T47D (cell line): Measurements from ENCODE around the gene EML4.
A peak's percentile ranks its signal among the peaks of the same experiment; 100 is the strongest.
"Not testable (repeated sequence)": the region's sequence is repeated elsewhere in the genome, so short reads cannot be mapped to it uniquely, and the experiment has no call there.

ENCODE experiments used
- DNase-seq, 2 experiments: peaks; one replicate each; pipeline versions ENCODE4 v3.0.0 to v3.0.0-alpha.2; 2011 to 2012; ENCODE audit warnings: low read depth in 1 of 2, low spot score in 1 of 2
- JUND ChIP-seq: IDR thresholded peaks from 2 replicates; pipeline ENCODE4 v1.6.1; 2012; ENCODE audit warnings: low read depth
- in situ Hi-C: cut with HindIII; loops from 2 replicates; pipeline ENCODE4 v1.10.0; 2016; ENCODE audit warnings: low sequenced_read_pairs, low pct_unique_long_range_greater_than_20kb

EML4 gene, protein sequence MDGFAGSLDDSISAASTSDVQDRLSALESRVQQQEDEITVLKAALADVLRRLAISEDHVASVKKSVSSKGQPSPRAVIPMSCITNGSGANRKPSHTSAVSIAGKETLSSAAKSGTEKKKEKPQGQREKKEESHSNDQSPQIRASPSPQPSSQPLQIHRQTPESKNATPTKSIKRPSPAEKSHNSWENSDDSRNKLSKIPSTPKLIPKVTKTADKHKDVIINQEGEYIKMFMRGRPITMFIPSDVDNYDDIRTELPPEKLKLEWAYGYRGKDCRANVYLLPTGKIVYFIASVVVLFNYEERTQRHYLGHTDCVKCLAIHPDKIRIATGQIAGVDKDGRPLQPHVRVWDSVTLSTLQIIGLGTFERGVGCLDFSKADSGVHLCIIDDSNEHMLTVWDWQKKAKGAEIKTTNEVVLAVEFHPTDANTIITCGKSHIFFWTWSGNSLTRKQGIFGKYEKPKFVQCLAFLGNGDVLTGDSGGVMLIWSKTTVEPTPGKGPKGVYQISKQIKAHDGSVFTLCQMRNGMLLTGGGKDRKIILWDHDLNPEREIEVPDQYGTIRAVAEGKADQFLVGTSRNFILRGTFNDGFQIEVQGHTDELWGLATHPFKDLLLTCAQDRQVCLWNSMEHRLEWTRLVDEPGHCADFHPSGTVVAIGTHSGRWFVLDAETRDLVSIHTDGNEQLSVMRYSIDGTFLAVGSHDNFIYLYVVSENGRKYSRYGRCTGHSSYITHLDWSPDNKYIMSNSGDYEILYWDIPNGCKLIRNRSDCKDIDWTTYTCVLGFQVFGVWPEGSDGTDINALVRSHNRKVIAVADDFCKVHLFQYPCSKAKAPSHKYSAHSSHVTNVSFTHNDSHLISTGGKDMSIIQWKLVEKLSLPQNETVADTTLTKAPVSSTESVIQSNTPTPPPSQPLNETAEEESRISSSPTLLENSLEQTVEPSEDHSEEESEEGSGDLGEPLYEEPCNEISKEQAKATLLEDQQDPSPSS

GRCh38 chr2:42169100-42169873, at the start of gene EML4:
EML4 (plus strand) TSS chr2:42169353; CDS start chr2:42169612, 259 bp downstream.
- DNase-seq, result peak; percentile 80 to 91
- in situ Hi-C loops, result no loop called here
- TF ChIP-seq JUND, result no peak

DNA sequence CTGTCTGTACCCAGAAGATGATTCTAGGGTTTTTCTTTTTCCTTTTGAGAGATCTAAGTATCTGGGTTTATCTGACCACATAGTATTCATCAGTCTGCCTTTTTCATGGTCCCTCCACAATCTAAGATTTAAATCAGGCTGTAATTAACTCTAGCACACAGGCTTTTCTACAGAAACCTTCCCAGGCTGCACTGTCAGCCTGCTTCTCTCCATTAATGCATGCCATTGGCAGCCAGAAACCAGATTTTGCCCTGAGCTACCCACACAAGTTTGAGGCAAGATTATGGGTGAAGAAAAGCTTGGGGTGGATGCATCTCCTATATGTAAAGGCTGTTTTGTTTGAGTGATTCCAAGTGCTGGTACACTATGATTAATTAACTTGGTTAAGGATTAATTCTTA, 45.7 kb upstream of the EML4 start:
- TF ChIP-seq JUND, result no peak
- in situ Hi-C loops, result no loop called here
- no peak for DNase-seq

DNA sequence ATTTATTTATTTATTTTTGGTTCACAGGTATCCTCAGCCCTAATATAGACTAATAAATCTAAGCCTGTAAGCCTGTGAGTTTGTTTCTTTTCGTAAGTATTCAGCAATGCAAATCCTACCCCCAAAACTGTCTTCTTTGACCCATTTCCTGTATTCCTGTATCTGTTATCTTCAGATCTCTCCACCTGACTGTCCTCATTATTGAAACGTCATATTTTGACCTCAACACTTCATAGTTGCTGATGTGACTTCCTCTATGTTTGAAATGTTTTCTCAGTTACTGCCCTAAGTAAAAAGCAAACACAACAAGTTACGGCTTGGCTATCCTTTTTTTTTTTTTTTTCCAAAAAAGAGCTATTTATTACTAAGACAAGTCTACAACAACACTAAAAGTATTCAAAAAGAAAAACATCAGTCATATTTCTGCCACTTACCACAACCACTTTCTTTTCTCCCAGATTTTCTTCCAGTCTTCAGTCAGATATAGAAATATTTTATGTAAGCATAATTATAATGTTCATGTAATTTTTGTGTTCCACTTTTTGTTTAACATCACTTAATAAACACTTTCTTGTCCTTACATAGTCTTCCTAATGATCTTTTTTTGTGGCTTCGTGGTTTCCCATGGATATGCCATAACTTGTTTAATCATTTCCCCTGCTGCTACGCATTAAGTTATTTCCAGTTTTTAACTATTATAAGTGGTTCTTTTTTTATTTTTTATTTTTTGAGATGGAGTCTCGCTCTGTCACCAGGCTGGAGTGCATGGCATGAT, 45.0 kb upstream of the EML4 start:
- in situ Hi-C loops, result no loop called here
- TF ChIP-seq JUND, result no peak
- no peak for DNase-seq

DNA sequence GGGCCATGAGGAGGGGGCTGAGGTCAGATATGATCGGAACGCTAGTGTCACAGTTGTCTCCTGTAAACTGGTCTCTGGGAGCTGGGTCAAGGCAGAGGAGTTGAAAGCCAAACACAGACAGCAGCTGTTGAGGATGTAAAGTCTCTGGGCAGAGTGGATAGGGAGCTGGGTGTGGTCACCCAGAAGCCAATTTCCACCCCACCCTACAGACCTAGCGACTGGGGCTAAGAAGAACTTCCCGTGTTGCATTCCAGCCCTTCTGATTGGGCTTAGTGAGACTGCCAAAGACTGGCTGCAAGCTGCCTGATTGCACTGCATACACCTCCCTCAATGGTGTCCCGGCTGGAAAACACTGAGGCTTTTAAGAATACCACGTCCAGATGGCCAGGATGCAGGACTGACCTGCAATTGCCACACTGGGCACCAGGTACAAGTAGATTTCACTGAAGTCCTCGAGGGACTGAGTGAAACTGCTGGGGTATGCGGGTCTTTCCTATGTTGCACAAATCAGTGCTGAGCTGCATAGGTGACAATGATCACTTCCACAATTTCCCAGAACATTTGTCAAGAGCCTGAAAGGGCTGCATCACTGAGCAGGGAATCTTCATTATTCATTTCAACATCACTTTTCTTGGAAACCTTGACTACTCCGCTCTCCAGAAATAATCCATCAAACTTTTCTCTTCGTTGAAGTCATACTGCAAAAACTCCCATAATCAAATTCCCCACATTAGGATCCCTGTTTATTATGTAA, 43.1 kb upstream of the EML4 start:
- DNase-seq, result no peak
- no peak for TF ChIP-seq JUND
- in situ Hi-C loops, result no loop called here

DNA sequence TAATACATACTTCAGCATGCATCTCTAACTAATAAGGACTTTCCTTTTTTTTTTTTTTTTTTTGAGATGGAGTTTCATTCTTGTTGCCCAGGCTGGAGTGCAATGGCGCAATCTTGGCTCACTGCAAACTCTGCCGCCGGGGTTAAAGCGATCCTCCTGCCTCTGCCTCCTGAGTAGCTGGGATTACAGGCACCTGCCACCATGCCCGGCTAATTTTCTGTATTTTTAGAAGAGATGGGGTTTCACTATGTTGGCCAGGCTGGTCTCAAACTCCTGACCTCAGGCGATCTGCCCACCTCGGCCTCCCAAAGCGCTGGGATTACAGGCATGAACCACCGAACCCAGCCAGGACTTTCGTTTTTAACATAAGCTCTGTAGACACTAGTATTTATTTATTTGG, 42.3 kb upstream of the EML4 start:
- in situ Hi-C loops, DNase-seq: not testable (repeated sequence)

DNA sequence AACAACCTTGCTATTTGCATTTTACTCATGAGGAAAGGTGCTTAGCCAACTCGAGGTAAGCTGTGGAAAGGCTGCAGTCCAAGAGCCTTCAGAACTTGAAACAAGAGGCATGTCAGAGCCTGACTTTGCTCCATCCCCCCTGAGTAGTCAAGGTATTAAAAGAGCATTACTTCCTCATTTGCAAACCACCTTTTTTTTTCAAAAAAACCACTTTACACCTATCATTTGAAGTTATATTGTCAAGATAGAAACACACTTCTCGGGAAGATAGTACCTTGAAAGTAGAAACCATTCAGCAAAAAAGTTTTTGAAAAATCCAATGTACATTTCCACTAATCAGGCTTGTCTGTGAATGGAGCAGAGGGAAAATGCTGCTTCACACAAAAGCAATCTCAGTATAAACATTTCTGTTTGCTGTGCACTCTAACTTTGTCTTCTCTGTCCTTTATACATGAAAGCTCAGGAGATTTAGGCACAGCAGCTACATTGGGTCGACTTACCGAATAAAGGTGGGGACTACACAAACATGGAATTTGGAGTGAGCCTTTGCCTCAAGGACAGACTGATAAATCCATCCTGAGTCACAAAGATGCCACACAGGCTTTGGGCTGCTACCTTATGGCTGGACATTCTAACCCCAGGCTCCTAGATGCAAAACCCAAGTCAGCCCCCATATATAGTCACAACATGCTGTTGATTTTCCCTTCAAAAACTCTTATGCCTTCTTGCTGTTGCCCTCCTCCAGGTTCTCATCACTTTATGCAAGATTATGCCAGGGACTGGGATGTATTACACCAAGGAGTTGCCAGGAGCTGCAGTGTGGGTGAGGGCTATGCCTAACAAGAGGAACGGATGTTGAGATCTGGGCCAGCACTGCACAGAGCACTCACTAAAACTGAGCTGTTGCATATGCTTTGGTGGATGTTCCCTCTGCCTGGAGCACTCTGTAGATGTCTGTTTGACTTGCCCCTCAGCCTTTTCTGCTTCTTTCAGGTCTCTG, 41.4 kb upstream of the EML4 start:
- no peak for DNase-seq
- TF ChIP-seq JUND, result no peak
- in situ Hi-C loops, result no loop called here

GRCh38 chr2:42128721-42129486, 40.2 kb upstream of the EML4 start:
- no peak for TF ChIP-seq JUND
- DNase-seq, result no peak

DNA sequence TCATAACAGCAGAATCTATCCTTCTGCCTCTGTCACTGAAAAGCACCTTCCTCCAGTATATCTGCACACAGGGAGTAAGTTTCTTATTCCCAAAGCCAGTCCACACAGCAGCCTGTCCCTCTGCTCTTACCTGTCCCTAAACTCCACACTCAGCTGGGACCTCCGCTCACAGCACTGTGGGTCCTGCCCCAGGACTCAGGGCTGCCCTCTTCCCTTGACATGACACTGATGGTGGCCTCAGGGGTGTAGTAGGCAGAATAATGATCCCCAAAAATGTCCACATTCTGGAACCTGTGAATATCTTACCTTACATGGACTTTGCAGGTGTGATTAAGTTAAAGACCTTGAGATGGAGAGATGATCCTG, 39.7 kb upstream of the EML4 start:
- in situ Hi-C loops, result no loop called here
- no peak for TF ChIP-seq JUND
- no peak for DNase-seq

More at GRCh38 chr2:42128721-42129486, 40.2 kb upstream of the EML4 start:
- in situ Hi-C loops, result no loop called here

- no peak for TF ChIP-seq JUND
- in situ Hi-C loops, result no loop called here
- DNase-seq, result no peak
Observed at GRCh38 chr2:42129947-42130346, 39.2 kb upstream of the EML4 start.

DNA sequence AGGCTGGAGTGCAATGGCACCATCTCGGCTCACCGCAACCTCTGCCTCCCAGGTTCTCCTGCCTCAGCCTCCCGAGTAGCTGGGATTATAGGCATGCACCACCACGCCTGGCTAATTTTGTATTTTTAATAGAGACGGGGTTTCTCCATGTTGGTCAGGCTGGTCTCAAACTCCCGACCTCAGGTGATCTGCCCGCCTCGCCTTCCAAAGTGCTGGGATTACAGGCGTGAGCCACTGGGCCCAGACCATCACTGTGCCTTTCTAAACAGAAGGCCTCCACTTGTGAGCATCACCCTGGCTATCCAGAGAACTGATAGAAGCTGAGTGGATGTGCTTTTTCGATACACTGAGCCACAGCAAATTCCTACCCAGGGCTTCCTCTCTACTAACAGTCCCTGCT, 38.3 kb upstream of the EML4 start:
- in situ Hi-C loops, DNase-seq: not testable (repeated sequence)
